ENCODE measurements around the gene PCDH20.
"Not testable (repeated sequence)": the region's sequence is repeated elsewhere in the genome, so short reads cannot be mapped to it uniquely, and the experiment has no call there.

PCDH20 gene

GRCh38 chr13:61410266-61410665, 5.4 kb downstream of the PCDH20 start:
- no peaks in the 10 kb centered on the region for H3K9me3 ChIP-seq (ENCODE audit: control insufficient read depth, insufficient read depth, low read length)
- no peak overlapping the region for H3K9ac ChIP-seq (ENCODE audit: low read depth, low read length)
- H3K27me3 ChIP-seq (ENCODE audit: control insufficient read depth, insufficient read depth, low read length) = peaks cover 37% of the 10 kb centered on the region
- no peak overlapping the region for H3K4me3 ChIP-seq (ENCODE audit: low read depth, low read length)
- no peaks in the 10 kb centered on the region for H3K4me1 ChIP-seq (ENCODE audit: control insufficient read depth, insufficient read depth, low read length)
- no peaks in the 10 kb centered on the region for H3K36me3 ChIP-seq (ENCODE audit: control insufficient read depth, insufficient read depth, low read length)

- H3K27me3 ChIP-seq (ENCODE audit: control insufficient read depth, insufficient read depth, low read length) = peaks cover 24% of the 10 kb centered on the region
- H3K36me3 ChIP-seq (ENCODE audit: control insufficient read depth, insufficient read depth, low read length) = no peaks in the 10 kb centered on the region
- H3K9ac ChIP-seq (ENCODE audit: low read depth, low read length) = no peak overlapping the region
- no peaks in the 10 kb centered on the region for H3K9me3 ChIP-seq (ENCODE audit: control insufficient read depth, insufficient read depth, low read length)
- no peak overlapping the region for H3K4me3 ChIP-seq (ENCODE audit: low read depth, low read length)
- no peaks in the 10 kb centered on the region for H3K4me1 ChIP-seq (ENCODE audit: control insufficient read depth, insufficient read depth, low read length)
Observed at GRCh38 chr13:61408571-61408970, 7.1 kb downstream of the PCDH20 start.

GRCh38 chr13:61406275-61406674, 9.4 kb downstream of the PCDH20 start:
- H3K9me3 ChIP-seq (ENCODE audit: control insufficient read depth, insufficient read depth, low read length) = no peaks in the 10 kb centered on the region
- H3K9ac ChIP-seq (ENCODE audit: low read depth, low read length) = no peak overlapping the region
- H3K36me3 ChIP-seq (ENCODE audit: control insufficient read depth, insufficient read depth, low read length) = no peaks in the 10 kb centered on the region
- no peaks in the 10 kb centered on the region for H3K4me1 ChIP-seq (ENCODE audit: control insufficient read depth, insufficient read depth, low read length)
- H3K27me3 ChIP-seq (ENCODE audit: control insufficient read depth, insufficient read depth, low read length) = peaks cover under 1% of the 10 kb centered on the region
- H3K4me3 ChIP-seq (ENCODE audit: low read depth, low read length) = no peak overlapping the region

- no peaks in the 10 kb centered on the region for H3K36me3 ChIP-seq (ENCODE audit: control insufficient read depth, insufficient read depth, low read length)
- no peaks in the 10 kb centered on the region for H3K4me1 ChIP-seq (ENCODE audit: control insufficient read depth, insufficient read depth, low read length)
- H3K9ac ChIP-seq (ENCODE audit: low read depth, low read length) = no peak overlapping the region
- no peaks in the 10 kb centered on the region for H3K27me3 ChIP-seq (ENCODE audit: control insufficient read depth, insufficient read depth, low read length)
- no peaks in the 10 kb centered on the region for H3K9me3 ChIP-seq (ENCODE audit: control insufficient read depth, insufficient read depth, low read length)
- H3K4me3 ChIP-seq (ENCODE audit: low read depth, low read length) = no peak overlapping the region
Observed at GRCh38 chr13:61396121-61396520, 19.5 kb downstream of the PCDH20 start.

- Histone ChIP-seq H3K4me3 (ENCODE audit: low read depth, low read length) (no peak overlapping the region), H3K4me1 (ENCODE audit: control insufficient read depth, insufficient read depth, low read length) (no peaks in the 10 kb centered on the region), H3K9ac (ENCODE audit: low read depth, low read length) (no peak overlapping the region), H3K9me3 (ENCODE audit: control insufficient read depth, insufficient read depth, low read length) (no peaks in the 10 kb centered on the region), H3K36me3 (ENCODE audit: control insufficient read depth, insufficient read depth, low read length) (no peaks in the 10 kb centered on the region), H3K27me3 (ENCODE audit: control insufficient read depth, insufficient read depth, low read length) (no peaks in the 10 kb centered on the region)
Observed at GRCh38 chr13:61391426-61391825, 24.2 kb downstream of the PCDH20 start.

GRCh38 chr13:61387694-61388093, 28.0 kb downstream of the PCDH20 start:
- Histone ChIP-seq H3K9ac (ENCODE audit: low read depth, low read length) (no peak overlapping the region), H3K27me3 (ENCODE audit: control insufficient read depth, insufficient read depth, low read length) (no peaks in the 10 kb centered on the region), H3K36me3 (ENCODE audit: control insufficient read depth, insufficient read depth, low read length) (no peaks in the 10 kb centered on the region), H3K4me1 (ENCODE audit: control insufficient read depth, insufficient read depth, low read length) (no peaks in the 10 kb centered on the region), H3K9me3 (ENCODE audit: control insufficient read depth, insufficient read depth, low read length) (no peaks in the 10 kb centered on the region), H3K4me3 (ENCODE audit: low read depth, low read length) (no peak overlapping the region)

GRCh38 chr13:61383111-61383510, 32.5 kb downstream of the PCDH20 start:
- H3K4me1 ChIP-seq (ENCODE audit: control insufficient read depth, insufficient read depth, low read length) = no peaks in the 10 kb centered on the region
- H3K4me3 ChIP-seq (ENCODE audit: low read depth, low read length) = no peak overlapping the region
- no peaks in the 10 kb centered on the region for H3K27me3 ChIP-seq (ENCODE audit: control insufficient read depth, insufficient read depth, low read length)
- H3K9ac ChIP-seq (ENCODE audit: low read depth, low read length) = no peak overlapping the region
- no peaks in the 10 kb centered on the region for H3K9me3 ChIP-seq (ENCODE audit: control insufficient read depth, insufficient read depth, low read length)
- no peaks in the 10 kb centered on the region for H3K36me3 ChIP-seq (ENCODE audit: control insufficient read depth, insufficient read depth, low read length)

- H3K4me1 ChIP-seq (ENCODE audit: control insufficient read depth, insufficient read depth, low read length) = no peaks in the 10 kb centered on the region
- no peaks in the 10 kb centered on the region for H3K9me3 ChIP-seq (ENCODE audit: control insufficient read depth, insufficient read depth, low read length)
- H3K36me3 ChIP-seq (ENCODE audit: control insufficient read depth, insufficient read depth, low read length) = no peaks in the 10 kb centered on the region
- no peak overlapping the region for H3K9ac ChIP-seq (ENCODE audit: low read depth, low read length)
- H3K4me3 ChIP-seq (ENCODE audit: low read depth, low read length) = no peak overlapping the region
- no peaks in the 10 kb centered on the region for H3K27me3 ChIP-seq (ENCODE audit: control insufficient read depth, insufficient read depth, low read length)
Observed at GRCh38 chr13:61370520-61370919, 45.1 kb downstream of the PCDH20 start.

- not testable (repeated sequence) for H3K36me3 ChIP-seq (ENCODE audit: control insufficient read depth, insufficient read depth, low read length); H3K9me3 ChIP-seq (ENCODE audit: control insufficient read depth, insufficient read depth, low read length); H3K9ac ChIP-seq (ENCODE audit: low read depth, low read length); H3K4me1 ChIP-seq (ENCODE audit: control insufficient read depth, insufficient read depth, low read length); H3K4me3 ChIP-seq (ENCODE audit: low read depth, low read length); H3K27me3 ChIP-seq (ENCODE audit: control insufficient read depth, insufficient read depth, low read length)
Observed at GRCh38 chr13:61364690-61365089, 51.0 kb downstream of the PCDH20 start.

GRCh38 chr13:61362522-61362921, 53.1 kb downstream of the PCDH20 start:
- H3K4me3 ChIP-seq (ENCODE audit: low read depth, low read length) = no peak overlapping the region
- no peaks in the 10 kb centered on the region for H3K9me3 ChIP-seq (ENCODE audit: control insufficient read depth, insufficient read depth, low read length)
- no peaks in the 10 kb centered on the region for H3K27me3 ChIP-seq (ENCODE audit: control insufficient read depth, insufficient read depth, low read length)
- peaks cover 5% of the 10 kb centered on the region for H3K4me1 ChIP-seq (ENCODE audit: control insufficient read depth, insufficient read depth, low read length)
- H3K36me3 ChIP-seq (ENCODE audit: control insufficient read depth, insufficient read depth, low read length) = no peaks in the 10 kb centered on the region
- H3K9ac ChIP-seq (ENCODE audit: low read depth, low read length) = no peak overlapping the region
